A549 (cell line): ENCODE results near the gene DOK6. TPM values are rescaled to one million over a fixed set of nuclear protein-coding genes. Genes with fewer than 3 reads are reported as not detected.

ENCODE experiments used
- ATAC-seq, 2 experiments: fragments of 200-7000 bp in 1 of 2; fragments of >200 bp in 1 of 2; cut with Nextera tagmentation in 1 of 2; cut with Tn5 transposase in 1 of 2; 3 replicates each; pipeline versions ENCODE4 v1.8.0 to v1.9.1; 2018 to 2020; ENCODE audit warnings: mild to moderate bottlenecking in 1 of 2, moderate library complexity in 1 of 2
- CTCF ChIA-PET: fragments of 300-600 bp; sonication (Branson Sonifier 250); formaldehyde crosslinking; extraction: SDS; loops from one replicate; lab custom pipeline; 2021; ENCODE audit warnings: antibody characterized with exemption, inconsistent platforms; lab: Yijun Ruan, JAX
- POLR2A ChIA-PET: fragments of 350-600 bp; formaldehyde crosslinking; extraction: SDS; loops from one replicate; lab custom pipeline; 2021; ENCODE audit warnings: antibody characterized with exemption, inconsistent platforms; lab: Yijun Ruan, JAX
- DNase-seq, 2 experiments: peaks; one replicate each; pipeline versions ENCODE4 v3.0.0 to v3.0.0-alpha.2; 2011 to 2016; ENCODE audit warnings: low read depth in 1 of 2, low spot score in 1 of 2
- FAIRE-seq: peaks from 2 replicates; lab custom pipeline; 2011; peaks lifted over from hg19 to GRCh38; lab: Jason Lieb, UNC
- H3K27ac ChIP-seq, 2 experiments: fragments of >200 bp; sonication (Bioruptor Twin); formaldehyde crosslinking; 3 replicates each; pipeline ENCODE4 v1.5.1; 2016 to 2017
- H3K4me1 ChIP-seq: fragments of >200 bp; sonication (Bioruptor Twin); formaldehyde crosslinking; 3 replicates; pipeline ENCODE4 v1.6.1; 2016
- H3K4me2 ChIP-seq: fragments of >200 bp; sonication (Bioruptor Twin); formaldehyde crosslinking; 3 replicates; pipeline ENCODE4 v1.6.1; 2016
- H3K4me3 ChIP-seq: fragments of >200 bp; sonication (Bioruptor Twin); formaldehyde crosslinking; 3 replicates; pipeline ENCODE4 v1.5.1; 2016
- H3K9me3 ChIP-seq: fragments of >200 bp; sonication (Bioruptor Twin); formaldehyde crosslinking; 3 replicates; pipeline ENCODE4 v1.6.1; 2016
- BHLHE40 ChIP-seq: IDR thresholded peaks from 2 replicates; pipeline ENCODE4 v1.6.1; 2012; ENCODE audit warnings: low read depth, low read length, inconsistent platforms
- CBX2 ChIP-seq: fragments of 200-600 bp; sonication (generic); IDR thresholded peaks from 2 replicates; pipeline ENCODE4 v1.6.1; 2016; ENCODE audit warnings: low read depth, mild to moderate bottlenecking, borderline replicate concordance
- CEBPB ChIP-seq, 2 experiments: fragments of >200 bp in 1 of 2; sonication (Bioruptor Twin) in 1 of 2; formaldehyde crosslinking in 1 of 2; IDR thresholded peaks; 2 replicates each; pipeline ENCODE4 v1.6.1; 2012 to 2016
- CHD2 ChIP-seq: fragments of 150-350 bp; IDR thresholded peaks from 2 replicates; pipeline ENCODE4 v1.6.1; 2014; ENCODE audit warnings: low read length; ENCODE audit not compliant: partially characterized antibody
- CHD4 ChIP-seq: fragments of 200-600 bp; sonication (generic); IDR thresholded peaks from 2 replicates; pipeline ENCODE4 v1.6.1; 2016; ENCODE audit warnings: antibody characterized with exemption, mild to moderate bottlenecking, borderline replicate concordance
- EHMT2 ChIP-seq: fragments of 200-600 bp; sonication (generic); IDR thresholded peaks from 2 replicates; pipeline ENCODE4 v1.6.1; 2016; ENCODE audit warnings: antibody characterized with exemption, low read depth, mild to moderate bottlenecking, moderate library complexity
- ESRRA ChIP-seq: fragments of 150-350 bp; IDR thresholded peaks from 2 replicates; pipeline ENCODE4 v1.6.1; 2014; ENCODE audit warnings: mild to moderate bottlenecking, low read length, borderline replicate concordance
- FOSB ChIP-seq: fragments of 250-450 bp; sonication (Bioruptor Pico); IDR thresholded peaks from 2 replicates; pipeline ENCODE4 v1.5.0; 2020; ENCODE audit warnings: mild to moderate bottlenecking, moderate library complexity
- FOSL2 ChIP-seq, 2 experiments: fragments of 450-650 bp in 1 of 2; fragments of >200 bp in 1 of 2; sonication (Bioruptor Twin) in 1 of 2; formaldehyde crosslinking; IDR thresholded peaks; 2 replicates each; pipeline versions ENCODE4 v1.5.0 to v1.6.1; 2016 to 2020; ENCODE audit warnings: mild to moderate bottlenecking in 1 of 2, moderate library complexity in 1 of 2
- HDAC2 ChIP-seq: fragments of 200-600 bp; sonication (generic); IDR thresholded peaks from 2 replicates; pipeline ENCODE4 v1.6.1; 2016
- HOXA7 ChIP-seq: fragments of 250-450 bp; sonication (Bioruptor Pico); IDR thresholded peaks from 2 replicates; pipeline ENCODE4 v1.5.0; 2020; ENCODE audit warnings: mild to moderate bottlenecking, moderate library complexity
- HOXB13 ChIP-seq: fragments of 250-450 bp; sonication (Bioruptor Pico); IDR thresholded peaks from 2 replicates; pipeline ENCODE4 v1.5.0; 2020; ENCODE audit warnings: low read depth, mild to moderate bottlenecking, moderate library complexity
- JUN ChIP-seq, 2 experiments: fragments of >200 bp; sonication (Bioruptor Twin); formaldehyde crosslinking; IDR thresholded peaks; 2 replicates in 1 of 2; 3 replicates in 1 of 2; pipeline ENCODE4 v1.6.1; 2016 to 2017
- KDM1A ChIP-seq: fragments of 200-600 bp; sonication (generic); IDR thresholded peaks from 2 replicates; pipeline ENCODE4 v1.6.1; 2016; ENCODE audit warnings: low read depth, mild to moderate bottlenecking
- KDM5A ChIP-seq: fragments of 200-600 bp; sonication (generic); IDR thresholded peaks from 2 replicates; pipeline ENCODE4 v1.6.1; 2016; ENCODE audit warnings: antibody characterized with exemption, mild to moderate bottlenecking
- MAZ ChIP-seq: fragments of 150-350 bp; IDR thresholded peaks from 2 replicates; pipeline ENCODE4 v1.6.1; 2014; ENCODE audit warnings: antibody characterized with exemption, low read depth, low read length, borderline replicate concordance
- MYC ChIP-seq: IDR thresholded peaks from 2 replicates; pipeline ENCODE4 v1.6.1; 2012; ENCODE audit warnings: mild to moderate bottlenecking, inconsistent platforms, low read length, improper control_type of control experiment, borderline replicate concordance
- PHF8 ChIP-seq: fragments of 200-600 bp; sonication (generic); IDR thresholded peaks from 2 replicates; pipeline ENCODE4 v1.6.1; 2016; ENCODE audit warnings: low read depth, mild to moderate bottlenecking, antibody characterized with exemption, moderate library complexity, borderline replicate concordance
- POLR2A ChIP-seq: IDR thresholded peaks from 2 replicates; pipeline ENCODE4 v1.6.1; 2012; ENCODE audit warnings: mild to moderate bottlenecking, low read length
- RAD21 ChIP-seq, 2 experiments: fragments of >200 bp in 1 of 2; sonication (Bioruptor Twin) in 1 of 2; formaldehyde crosslinking in 1 of 2; IDR thresholded peaks in 1 of 2; conservative IDR thresholded peaks in 1 of 2; 2 replicates in 1 of 2; 3 replicates in 1 of 2; pipeline ENCODE4 v1.6.1; 2012 to 2018; ENCODE audit warnings: inconsistent platforms in 1 of 2
- RFX5 ChIP-seq: fragments of 450-650 bp; IDR thresholded peaks from 2 replicates; pipeline ENCODE4 v1.7.1; 2014; ENCODE audit warnings: antibody characterized with exemption, mild to moderate bottlenecking, moderate library complexity
- RNF2 ChIP-seq: fragments of 200-600 bp; sonication (generic); IDR thresholded peaks from 2 replicates; pipeline ENCODE4 v1.6.1; 2016; ENCODE audit warnings: low read depth, mild to moderate bottlenecking, antibody characterized with exemption, moderate library complexity, borderline replicate concordance
- SREBF2 ChIP-seq: fragments of 450-650 bp; IDR thresholded peaks from 2 replicates; pipeline ENCODE4 v1.6.1; 2014; ENCODE audit warnings: mild to moderate bottlenecking, moderate library complexity
- TFCP2L1 ChIP-seq: fragments of 250-450 bp; sonication (Bioruptor Pico); IDR thresholded peaks from 2 replicates; pipeline ENCODE4 v1.5.0; 2021; ENCODE audit warnings: mild to moderate bottlenecking
- TP53 ChIP-seq: fragments of 250-450 bp; sonication (Bioruptor Pico); IDR thresholded peaks from 2 replicates; pipeline ENCODE4 v1.5.0; 2021; ENCODE audit warnings: mild to moderate bottlenecking, moderate library complexity
- ZC3H11A ChIP-seq: fragments of 450-650 bp; IDR thresholded peaks from 2 replicates; pipeline ENCODE4 v1.6.1; 2014; ENCODE audit warnings: antibody characterized with exemption, mild to moderate bottlenecking
- ZFP36 ChIP-seq: fragments of 450-650 bp; IDR thresholded peaks from 2 replicates; pipeline ENCODE4 v1.6.1; 2014; ENCODE audit warnings: borderline replicate concordance; ENCODE audit not compliant: partially characterized antibody
- ZNF302 ChIP-seq: fragments of 250-450 bp; sonication (Bioruptor Pico); IDR thresholded peaks from 2 replicates; pipeline ENCODE4 v1.9.0; 2021; ENCODE audit warnings: inconsistent platforms, mild to moderate bottlenecking, moderate library complexity
- WGBS: methylation state at CpG from one replicate; pipeline ENCODE4 v1.1.6; 2017; ENCODE audit errors: missing lambda C conversion rate; 5-methylcytosine and 5-hydroxymethylcytosine counted together
- polyA plus RNA-seq, 4 experiments: library from polyadenylated mRNA; depleted of rRNA in 3 of 4; stranded (reverse); fragments of >200 nt; fragmentation: RNase III in 1 of 4; extraction: RNeasy Plus Mini Kit Qiagen cat#74134 plus additional on column Dnase treatment in 1 of 4; gene quantifications; 2 replicates in 3 of 4; 3 replicates in 1 of 4; pipeline ENCODE4 v1.2.3, GENCODE V29; 2011 to 2017
- TF ChIP-seq, protein P1 (sequence below): fragments of 250-450 bp; sonication (Bioruptor Pico); IDR thresholded peaks from 2 replicates; pipeline ENCODE4 v1.5.0; 2021; ENCODE audit warnings: mild to moderate bottlenecking, moderate library complexity, borderline replicate concordance
- TF ChIP-seq, protein P2 (sequence below): fragments of 200-600 bp; sonication (generic); IDR thresholded peaks from 2 replicates; pipeline ENCODE4 v1.6.1; 2016; ENCODE audit warnings: antibody characterized with exemption, mild to moderate bottlenecking, moderate library complexity

DOK6 gene
- polyA plus RNA-seq, 2 of the 4 experiments (the other 2 are of a cell fraction): not detected

DNA sequence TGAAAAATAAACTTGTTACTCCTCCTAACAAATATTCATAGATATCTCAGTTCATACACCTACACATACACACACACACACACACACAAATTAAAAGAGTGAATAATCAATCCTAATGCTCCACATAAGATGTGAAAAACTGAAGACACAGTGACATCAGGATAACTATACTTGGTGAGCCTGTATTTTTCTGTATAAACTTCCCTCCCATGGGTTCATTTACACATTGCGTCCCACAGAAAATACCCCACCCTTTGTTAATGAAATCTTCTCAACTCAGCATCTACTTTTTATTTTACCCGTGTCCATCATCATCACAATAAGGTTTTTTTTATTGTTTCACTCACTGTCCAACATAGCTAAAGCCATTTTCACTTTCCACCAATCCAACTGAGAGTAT lies 486.6 kb downstream of the DOK6 start:
- FAIRE-seq: no peak

DNA sequence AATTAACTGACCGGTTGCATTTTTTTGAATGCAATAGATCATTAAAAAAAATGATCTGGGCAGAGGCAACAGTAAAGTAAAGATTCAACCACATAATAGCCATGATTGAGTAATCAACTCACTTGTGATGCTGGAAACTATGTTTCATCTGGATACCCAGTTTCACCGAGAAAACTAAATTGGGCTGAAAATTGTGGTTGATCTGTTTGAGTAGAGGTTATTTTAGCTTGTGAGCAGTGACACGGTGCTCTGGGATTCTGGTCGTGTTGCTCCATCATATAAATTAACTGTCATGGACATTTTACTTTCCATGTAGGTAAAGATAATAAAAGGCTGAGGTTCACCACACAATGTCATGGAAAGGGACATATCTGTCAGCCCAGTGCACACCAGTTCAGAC lies 488.3 kb downstream of the DOK6 start:
- ATAC-seq (no peak), FAIRE-seq (no peak), DNase-seq (no peak)
- TF ChIP-seq SREBF2 (no peak), TP53 (CRISPR knock-in tag) (no peak), CHD2 (no peak)
- CTCF ChIA-PET: no interaction called here
- H3K27ac ChIP-seq: no peak overlapping the region
- POLR2A ChIA-PET: no interaction called here
- no peaks in the 10 kb centered on the region for H3K9me3 ChIP-seq
- H3K4me1 ChIP-seq: no peaks in the 10 kb centered on the region
- no peak overlapping the region for H3K4me2 ChIP-seq
- no peak overlapping the region for H3K4me3 ChIP-seq
- 67% methylated on average over 4 of the region's 4 CpGs for WGBS

More for the DNA sequence above, 486.6 kb downstream of the DOK6 start:
- Histone ChIP-seq H3K9me3 (no peaks in the 10 kb centered on the region), H3K4me2 (no peak overlapping the region), H3K4me1 (no peaks in the 10 kb centered on the region), H3K27ac (no peak overlapping the region), H3K4me3 (no peak overlapping the region)
- ATAC-seq (no peak), DNase-seq (no peak)
- WGBS: 90% methylated on average over 2 of the region's 2 CpGs
- TF ChIP-seq HOXA7 (CRISPR knock-in tag): no peak
- no peak for TF ChIP-seq EHMT2
- no peak for TF ChIP-seq CHD2
- no peak for TF ChIP-seq RNF2
- TF ChIP-seq HOXB13: no peak
- no peak for TF ChIP-seq ZC3H11A
- no peak for TF ChIP-seq TFCP2L1 (CRISPR knock-in tag)
- no peak for TF ChIP-seq CBX2
- TF ChIP-seq, protein P1, sequence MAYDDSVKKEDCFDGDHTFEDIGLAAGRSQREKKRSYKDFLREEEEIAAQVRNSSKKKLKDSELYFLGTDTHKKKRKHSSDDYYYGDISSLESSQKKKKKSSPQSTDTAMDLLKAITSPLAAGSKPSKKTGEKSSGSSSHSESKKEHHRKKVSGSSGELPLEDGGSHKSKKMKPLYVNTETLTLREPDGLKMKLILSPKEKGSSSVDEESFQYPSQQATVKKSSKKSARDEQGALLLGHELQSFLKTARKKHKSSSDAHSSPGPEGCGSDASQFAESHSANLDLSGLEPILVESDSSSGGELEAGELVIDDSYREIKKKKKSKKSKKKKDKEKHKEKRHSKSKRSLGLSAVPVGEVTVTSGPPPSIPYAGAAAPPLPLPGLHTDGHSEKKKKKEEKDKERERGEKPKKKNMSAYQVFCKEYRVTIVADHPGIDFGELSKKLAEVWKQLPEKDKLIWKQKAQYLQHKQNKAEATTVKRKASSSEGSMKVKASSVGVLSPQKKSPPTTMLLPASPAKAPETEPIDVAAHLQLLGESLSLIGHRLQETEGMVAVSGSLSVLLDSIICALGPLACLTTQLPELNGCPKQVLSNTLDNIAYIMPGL (CRISPR knock-in tag): no peak
- no peak for TF ChIP-seq FOSB (CRISPR knock-in tag)
- TF ChIP-seq, protein P2, sequence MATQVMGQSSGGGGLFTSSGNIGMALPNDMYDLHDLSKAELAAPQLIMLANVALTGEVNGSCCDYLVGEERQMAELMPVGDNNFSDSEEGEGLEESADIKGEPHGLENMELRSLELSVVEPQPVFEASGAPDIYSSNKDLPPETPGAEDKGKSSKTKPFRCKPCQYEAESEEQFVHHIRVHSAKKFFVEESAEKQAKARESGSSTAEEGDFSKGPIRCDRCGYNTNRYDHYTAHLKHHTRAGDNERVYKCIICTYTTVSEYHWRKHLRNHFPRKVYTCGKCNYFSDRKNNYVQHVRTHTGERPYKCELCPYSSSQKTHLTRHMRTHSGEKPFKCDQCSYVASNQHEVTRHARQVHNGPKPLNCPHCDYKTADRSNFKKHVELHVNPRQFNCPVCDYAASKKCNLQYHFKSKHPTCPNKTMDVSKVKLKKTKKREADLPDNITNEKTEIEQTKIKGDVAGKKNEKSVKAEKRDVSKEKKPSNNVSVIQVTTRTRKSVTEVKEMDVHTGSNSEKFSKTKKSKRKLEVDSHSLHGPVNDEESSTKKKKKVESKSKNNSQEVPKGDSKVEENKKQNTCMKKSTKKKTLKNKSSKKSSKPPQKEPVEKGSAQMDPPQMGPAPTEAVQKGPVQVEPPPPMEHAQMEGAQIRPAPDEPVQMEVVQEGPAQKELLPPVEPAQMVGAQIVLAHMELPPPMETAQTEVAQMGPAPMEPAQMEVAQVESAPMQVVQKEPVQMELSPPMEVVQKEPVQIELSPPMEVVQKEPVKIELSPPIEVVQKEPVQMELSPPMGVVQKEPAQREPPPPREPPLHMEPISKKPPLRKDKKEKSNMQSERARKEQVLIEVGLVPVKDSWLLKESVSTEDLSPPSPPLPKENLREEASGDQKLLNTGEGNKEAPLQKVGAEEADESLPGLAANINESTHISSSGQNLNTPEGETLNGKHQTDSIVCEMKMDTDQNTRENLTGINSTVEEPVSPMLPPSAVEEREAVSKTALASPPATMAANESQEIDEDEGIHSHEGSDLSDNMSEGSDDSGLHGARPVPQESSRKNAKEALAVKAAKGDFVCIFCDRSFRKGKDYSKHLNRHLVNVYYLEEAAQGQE: no peak
- TF ChIP-seq MAZ: no peak
- no peak for TF ChIP-seq PHF8
- no peak for TF ChIP-seq KDM5A
- no peak for TF ChIP-seq JUN (IDR thresholded peaks at IDR 0.05)
- CTCF ChIA-PET: no interaction called here
- POLR2A ChIA-PET: no interaction called here

DNA sequence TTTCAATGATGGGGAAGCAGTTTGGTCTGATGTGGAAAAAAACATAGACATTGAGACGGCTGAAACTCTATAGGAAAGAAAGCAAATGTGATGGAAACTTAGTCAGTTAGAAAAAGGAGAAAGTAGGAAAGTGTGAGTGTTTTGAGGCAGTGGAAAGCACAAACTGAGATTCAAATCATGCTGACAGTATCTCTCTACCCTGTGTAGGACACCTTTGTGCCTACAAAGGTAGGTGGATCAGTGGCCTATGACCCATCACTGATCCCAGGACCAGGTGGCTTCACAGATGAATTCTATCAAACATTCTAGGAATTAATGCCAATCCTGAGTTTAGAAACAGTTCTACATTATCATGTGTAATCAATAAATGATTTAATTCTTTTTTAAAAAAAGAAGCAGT lies 489.9 kb downstream of the DOK6 start:
- no peak overlapping the region for H3K27ac ChIP-seq
- ChIA-PET POLR2A (no interaction called here), CTCF (no interaction called here)
- 79% methylated on average over 1 of the region's 1 CpG for WGBS
- no peak for FAIRE-seq
- no peak overlapping the region for H3K4me3 ChIP-seq
- no peak for DNase-seq
- no peaks in the 10 kb centered on the region for H3K4me1 ChIP-seq
- H3K4me2 ChIP-seq: no peak overlapping the region
- no peaks in the 10 kb centered on the region for H3K9me3 ChIP-seq
- no peak for ATAC-seq
- no peak for TF ChIP-seq BHLHE40
- no peak for TF ChIP-seq KDM1A
- no peak for TF ChIP-seq RAD21 (conservative IDR thresholded peaks at IDR 0.05 in 1 of 2, IDR thresholded peaks at IDR 0.05 in 1 of 2)
- TF ChIP-seq FOSB (CRISPR knock-in tag): no peak
- no peak for TF ChIP-seq HDAC2
- no peak for TF ChIP-seq ZNF302
- TF ChIP-seq ZFP36: no peak
- no peak for TF ChIP-seq FOSL2 (IDR thresholded peaks at IDR 0.05)
- TF ChIP-seq FOSL2 (CRISPR knock-in tag; IDR thresholded peaks at IDR 0.05): no peak
- TF ChIP-seq TFCP2L1 (CRISPR knock-in tag): no peak
- TF ChIP-seq ESRRA: no peak
- TF ChIP-seq POLR2A: no peak
- TF ChIP-seq MYC: no peak
- TF ChIP-seq, protein P1 (CRISPR knock-in tag): no peak
- TF ChIP-seq RFX5: no peak
- TF ChIP-seq CHD4: no peak
- no peak for TF ChIP-seq JUN (IDR thresholded peaks at IDR 0.05)
- TF ChIP-seq CEBPB (IDR thresholded peaks at IDR 0.05): no peak
